ENCODE results near the gene MCTP2. TPM values are rescaled to one million over a fixed set of nuclear protein-coding genes. Genes with fewer than 3 reads are reported as not detected.

Gene MCTP2
- total and polyA plus RNA-seq, 2 donors (not counting 1 experiment from before 2014, with no cell fraction given) = 38.3 to 64.8 TPM

DNA sequence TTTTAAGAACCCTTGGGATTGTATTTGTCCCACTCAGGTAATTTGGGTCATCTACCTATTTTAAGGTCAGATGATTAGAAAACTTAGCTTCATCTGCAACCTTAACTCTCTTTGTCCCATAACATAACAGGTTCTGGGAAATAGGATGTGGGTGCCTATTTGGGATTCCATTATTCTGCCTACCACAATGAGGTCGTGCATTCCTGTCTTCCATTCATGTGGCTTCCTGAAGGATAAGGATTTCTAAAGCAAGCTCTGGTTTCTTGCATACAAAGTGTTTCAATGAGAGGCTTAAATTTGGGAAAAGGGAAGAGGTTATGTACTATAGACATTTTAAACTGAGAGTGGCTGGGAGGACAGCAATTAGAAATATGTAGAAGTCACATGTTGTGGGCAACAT, 190.3 kb downstream of the MCTP2 start:
- no peaks in the 10 kb centered on the region for H3K27me3 ChIP-seq (replicated peaks in 1 of 4; ENCODE audit: control extremely low read depth in 1 of 4, control insufficient read depth in 3 of 4, insufficient read depth in 4 of 4, low read length in 3 of 4)
- no peaks in the 10 kb centered on the region for H3K4me1 Mint-ChIP-seq
- H3K36me3 ChIP-seq (replicated peaks in 1 of 2; ENCODE audit: control extremely low read depth in 1 of 2, control insufficient read depth in 1 of 2, extremely low read depth in 1 of 2, insufficient read depth in 2 of 2, low read length in 1 of 2) = peaks cover 0 to 8% of the 10 kb centered on the region in 2 experiments
- POLR2A ChIA-PET = interaction anchor here (0.5 kb wide), 1 partner anchor 289 kb away, joined by 5 read pairs; no protein-coding TSS in a partner anchor
- H3K9me3 Mint-ChIP-seq (ENCODE audit: insufficient read depth) = no peaks in the 10 kb centered on the region
- intact Hi-C loops (cut with micrococcal nuclease) = no loop called here
- no peak overlapping the region for H3K4me2 ChIP-seq (replicated peaks; ENCODE audit: low read depth, low read length, poor library complexity, severe bottlenecking)
- no peak overlapping the region for H3K4me3 ChIP-seq (ENCODE audit: control extremely low read depth in 1 of 5, extremely low read depth in 1 of 5, insufficient read depth in 1 of 5, low read depth in 2 of 5, low read length in 4 of 5)
- DNase-seq (no peak), ATAC-seq (ENCODE audit: low read depth) (no peak)
- H3K4me1 ChIP-seq (ENCODE audit: control insufficient read depth in 2 of 2, insufficient read depth in 2 of 2, low read length in 2 of 2) = no peaks in the 10 kb centered on the region
- H3K9me3 ChIP-seq (ENCODE audit: control extremely low read depth in 1 of 3, control insufficient read depth in 2 of 3, insufficient read depth in 1 of 3, low read length in 2 of 3) = peaks cover 0 to under 1% (median 0%) of the 10 kb centered on the region in 3 donors
- H3K9ac ChIP-seq (ENCODE audit: low read length) = no peak overlapping the region
- H3K27ac Mint-ChIP-seq = no peak overlapping the region
- H3K27me3 Mint-ChIP-seq = no peaks in the 10 kb centered on the region
- H4K20me1 ChIP-seq (ENCODE audit: control insufficient read depth, insufficient read depth, low read length, poor library complexity, severe bottlenecking) = no peaks in the 10 kb centered on the region
- H3K27ac ChIP-seq (ENCODE audit: low read length in 2 of 2) = no peak overlapping the region
- H2AFZ ChIP-seq (ENCODE audit: insufficient read depth, low read depth, low read length, poor library complexity, severe bottlenecking) = no peak overlapping the region
- H3K4me3 Mint-ChIP-seq = no peak overlapping the region
- CTCF ChIA-PET = interaction anchor here (1.3 kb wide), 1 partner anchor 9 kb away, joined by 6 read pairs; no protein-coding TSS in a partner anchor
- no peaks in the 10 kb centered on the region for H3K79me2 ChIP-seq (ENCODE audit: control insufficient read depth, insufficient read depth, low read length)
- TF ChIP-seq, protein P1, sequence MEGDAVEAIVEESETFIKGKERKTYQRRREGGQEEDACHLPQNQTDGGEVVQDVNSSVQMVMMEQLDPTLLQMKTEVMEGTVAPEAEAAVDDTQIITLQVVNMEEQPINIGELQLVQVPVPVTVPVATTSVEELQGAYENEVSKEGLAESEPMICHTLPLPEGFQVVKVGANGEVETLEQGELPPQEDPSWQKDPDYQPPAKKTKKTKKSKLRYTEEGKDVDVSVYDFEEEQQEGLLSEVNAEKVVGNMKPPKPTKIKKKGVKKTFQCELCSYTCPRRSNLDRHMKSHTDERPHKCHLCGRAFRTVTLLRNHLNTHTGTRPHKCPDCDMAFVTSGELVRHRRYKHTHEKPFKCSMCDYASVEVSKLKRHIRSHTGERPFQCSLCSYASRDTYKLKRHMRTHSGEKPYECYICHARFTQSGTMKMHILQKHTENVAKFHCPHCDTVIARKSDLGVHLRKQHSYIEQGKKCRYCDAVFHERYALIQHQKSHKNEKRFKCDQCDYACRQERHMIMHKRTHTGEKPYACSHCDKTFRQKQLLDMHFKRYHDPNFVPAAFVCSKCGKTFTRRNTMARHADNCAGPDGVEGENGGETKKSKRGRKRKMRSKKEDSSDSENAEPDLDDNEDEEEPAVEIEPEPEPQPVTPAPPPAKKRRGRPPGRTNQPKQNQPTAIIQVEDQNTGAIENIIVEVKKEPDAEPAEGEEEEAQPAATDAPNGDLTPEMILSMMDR (IDR thresholded peaks at IDR 0.05) = no peak
- no peak for TF ChIP-seq EZH2 (IDR thresholded peaks at IDR 0.05; ENCODE audit: borderline replicate concordance, insufficient read depth, low read depth, low read length, poor library complexity, severe bottlenecking)
- WGBS (ENCODE audit: insufficient coverage) = no CpG with 5 or more reads among the region's 1 CpG

DNA sequence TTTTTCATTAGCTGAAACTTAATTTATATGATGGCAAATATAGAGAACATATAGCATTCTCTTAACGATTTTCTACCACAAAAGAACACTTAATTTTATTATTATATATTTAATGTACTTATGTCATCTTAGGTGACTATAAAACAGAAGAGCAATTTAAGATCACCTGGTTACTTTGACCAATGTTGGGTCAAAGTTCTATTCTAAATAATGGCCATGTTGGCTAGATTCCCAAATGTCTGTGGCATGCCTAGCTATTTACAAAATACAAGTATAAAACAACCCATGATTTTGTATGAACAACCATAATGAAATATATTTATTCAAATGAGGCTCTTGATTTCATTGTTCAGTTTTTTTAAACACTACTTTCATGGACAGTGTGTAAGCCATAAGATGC, 200.9 kb downstream of the MCTP2 start:
- H3K9ac ChIP-seq (ENCODE audit: low read length) = no peak overlapping the region
- no peak overlapping the region for H3K4me3 ChIP-seq (ENCODE audit: control extremely low read depth in 1 of 5, extremely low read depth in 1 of 5, insufficient read depth in 1 of 5, low read depth in 2 of 5, low read length in 4 of 5)
- Mint-ChIP-seq H3K4me3 (no peak overlapping the region), H3K9me3 (ENCODE audit: insufficient read depth) (peaks cover 2% of the 10 kb centered on the region), H3K4me1 (no peaks in the 10 kb centered on the region), H3K27ac (no peak overlapping the region), H3K27me3 (no peaks in the 10 kb centered on the region)
- no CpG with 5 or more reads among the region's 1 CpG for WGBS (ENCODE audit: insufficient coverage)
- ChIA-PET POLR2A (no interaction called here), CTCF (no interaction called here)
- ATAC-seq (ENCODE audit: low read depth) = no peak
- no peak overlapping the region for H3K4me2 ChIP-seq (replicated peaks; ENCODE audit: low read depth, low read length, poor library complexity, severe bottlenecking)
- peaks cover 0 to 2% (median 0%) of the 10 kb centered on the region in 3 donors for H3K9me3 ChIP-seq (ENCODE audit: control extremely low read depth in 1 of 3, control insufficient read depth in 2 of 3, insufficient read depth in 1 of 3, low read length in 2 of 3)
- intact Hi-C loops (cut with micrococcal nuclease) = no loop called here
- no peak overlapping the region for H3K27ac ChIP-seq (ENCODE audit: low read length in 2 of 2)
- no peak for TF ChIP-seq EZH2 (IDR thresholded peaks at IDR 0.05; ENCODE audit: borderline replicate concordance, insufficient read depth, low read depth, low read length, poor library complexity, severe bottlenecking)
- TF ChIP-seq, protein P1 (IDR thresholded peaks at IDR 0.05) = no peak
- DNase-seq = no peak
- no peaks in the 10 kb centered on the region for H3K27me3 ChIP-seq (replicated peaks in 1 of 4; ENCODE audit: control extremely low read depth in 1 of 4, control insufficient read depth in 3 of 4, insufficient read depth in 4 of 4, low read length in 3 of 4)
- no peaks in the 10 kb centered on the region for H3K79me2 ChIP-seq (ENCODE audit: control insufficient read depth, insufficient read depth, low read length)
- H3K36me3 ChIP-seq (replicated peaks in 1 of 2; ENCODE audit: control extremely low read depth in 1 of 2, control insufficient read depth in 1 of 2, extremely low read depth in 1 of 2, insufficient read depth in 2 of 2, low read length in 1 of 2) = peaks cover 10 to 13% of the 10 kb centered on the region in 2 experiments
- no peaks in the 10 kb centered on the region for H3K4me1 ChIP-seq (ENCODE audit: control insufficient read depth in 2 of 2, insufficient read depth in 2 of 2, low read length in 2 of 2)
- H4K20me1 ChIP-seq (ENCODE audit: control insufficient read depth, insufficient read depth, low read length, poor library complexity, severe bottlenecking) = no peaks in the 10 kb centered on the region
- no peak overlapping the region for H2AFZ ChIP-seq (ENCODE audit: insufficient read depth, low read depth, low read length, poor library complexity, severe bottlenecking)
